Astrocyte of the spinal cord (primary cell): Measurements from ENCODE around the gene TPMT.

Source experiments
- DNase-seq: peaks from one replicate; pipeline ENCODE4 v3.0.0; 2011; ENCODE audit warnings: low read depth, low spot score
- H3K4me3 ChIP-seq: 2 replicates; pipeline ENCODE4 v1.5.1; 2011; ENCODE audit warnings: low read depth, mild to moderate bottlenecking, low read length, moderate library complexity
- CTCF ChIP-seq: IDR thresholded peaks from 2 replicates; pipeline ENCODE4 v1.5.1; 2012; ENCODE audit warnings: low read depth, mild to moderate bottlenecking, low read length, inconsistent platforms
- in situ Hi-C: cut with HindIII; loops from 2 replicates; pipeline ENCODE4 v1.10.0; 2017; ENCODE audit warnings: low sequenced_read_pairs

The TPMT gene

GRCh38 chr6:18121580-18122127 lies 33.2 kb downstream of the TPMT start:
- TF ChIP-seq CTCF: no peak
- in situ Hi-C loops: no loop called here
- no peak for DNase-seq
- peak overlapping the region; percentile 35 for H3K4me3 ChIP-seq

GRCh38 chr6:18119236-18119635 lies 35.6 kb downstream of the TPMT start:
- in situ Hi-C loops: no loop called here
- TF ChIP-seq CTCF: no peak
- H3K4me3 ChIP-seq: no peak overlapping the region
- DNase-seq: no peak

- in situ Hi-C loops: no loop called here
- no peak overlapping the region for H3K4me3 ChIP-seq
- DNase-seq: no peak
- no peak for TF ChIP-seq CTCF
These were observed 36.5 kb downstream of the TPMT start for GRCh38 chr6:18118330-18118729.

GRCh38 chr6:18117136-18117535 lies 37.7 kb downstream of the TPMT start:
- H3K4me3 ChIP-seq: no peak overlapping the region
- no peak for TF ChIP-seq CTCF
- DNase-seq: no peak
- in situ Hi-C loops: no loop called here

- H3K4me3 ChIP-seq: no peak overlapping the region
- TF ChIP-seq CTCF: no peak
- in situ Hi-C loops: no loop called here
- DNase-seq: peak; percentile 47
These were observed 39.5 kb downstream of the TPMT start for GRCh38 chr6:18115356-18115755.

- no peak overlapping the region for H3K4me3 ChIP-seq
- in situ Hi-C loops: no loop called here
- TF ChIP-seq CTCF: no peak
- DNase-seq: peak; percentile 32
These were observed 44.7 kb downstream of the TPMT start for GRCh38 chr6:18110162-18110561.

GRCh38 chr6:18107061-18107460 lies 47.8 kb downstream of the TPMT start:
- in situ Hi-C loops: no loop called here
- no peak for DNase-seq
- no peak overlapping the region for H3K4me3 ChIP-seq
- no peak for TF ChIP-seq CTCF
